ENCODE measurements around the gene NAALADL1. TPM values are rescaled to one million over a fixed set of nuclear protein-coding genes. Genes with fewer than 3 reads are reported as not detected.
"Not testable (repeated sequence)": the region's sequence is repeated elsewhere in the genome, so short reads cannot be mapped to it uniquely, and the experiment has no call there.

Gene NAALADL1
- total RNA-seq, 4 donors from 2014 or later: 13.8 to 105 (median 75.6) TPM; not detected in 1

GRCh38 chr11:65008873-65009272 lies 49.5 kb downstream of the NAALADL1 start:
- H3K27ac ChIP-seq: no peak overlapping the region
- no peak overlapping the region for H3K4me3 ChIP-seq
- peaks cover 7 to 12% (median 8%) of the 10 kb centered on the region in 4 donors for H3K4me1 ChIP-seq
- no peaks in the 10 kb centered on the region for H3K36me3 ChIP-seq
- in situ Hi-C loops (cut with MboI; ENCODE audit: low pct_ligation_motif_present in 1 of 4, low pct_unique_long_range_greater_than_20kb in 1 of 4, low sequenced_read_pairs in 3 of 4) (no loop called here), intact Hi-C loops (cut with DNase I; ENCODE audit: low total_unique reads) (no loop called here)
- no peak for DNase-seq
- TF ChIP-seq CTCF (IDR thresholded peaks at IDR 0.05): no peak
- no peak for TF ChIP-seq EP300 (IDR thresholded peaks at IDR 0.05; ENCODE audit: low read depth)
- no peak for TF ChIP-seq POLR2AphosphoS5 (IDR thresholded peaks at IDR 0.05)
- no peak for TF ChIP-seq POLR2A (IDR thresholded peaks at IDR 0.05)
- no peaks in the 10 kb centered on the region for H3K27me3 ChIP-seq
- H3K9me3 ChIP-seq: no peaks in the 10 kb centered on the region
- 89 to 91% methylated on average over 2 of the region's 2 CpGs for WGBS, 2 donors (ENCODE audit: low coverage in 1 of 2)

DNA sequence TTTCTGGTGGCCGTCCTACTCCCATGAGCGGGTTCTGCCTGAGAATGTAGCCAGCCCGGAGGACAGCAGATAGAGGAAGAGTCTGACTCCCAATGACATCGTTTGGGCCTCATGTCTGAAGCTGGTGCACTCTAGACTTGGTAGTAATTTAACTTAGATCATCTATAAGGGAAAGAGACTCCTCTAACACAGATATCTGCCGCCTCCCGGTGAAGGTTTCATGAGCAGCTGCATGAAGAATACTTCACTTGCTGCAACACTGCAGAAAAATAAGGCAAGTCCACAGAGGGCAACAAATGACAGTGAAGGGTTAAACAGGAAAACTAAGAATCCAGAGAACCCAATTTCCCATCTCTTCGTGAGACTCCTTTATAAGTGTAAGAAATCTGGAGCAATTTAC lies 50.3 kb downstream of the NAALADL1 start:
- H3K27ac ChIP-seq: no peak overlapping the region
- TF ChIP-seq POLR2AphosphoS5 (IDR thresholded peaks at IDR 0.05): no peak
- no peak for TF ChIP-seq EP300 (IDR thresholded peaks at IDR 0.05; ENCODE audit: low read depth)
- no peak for TF ChIP-seq CTCF (IDR thresholded peaks at IDR 0.05)
- no peak for TF ChIP-seq POLR2A (IDR thresholded peaks at IDR 0.05)
- in situ Hi-C loops (cut with MboI; ENCODE audit: low pct_ligation_motif_present in 1 of 4, low pct_unique_long_range_greater_than_20kb in 1 of 4, low sequenced_read_pairs in 3 of 4) (no loop called here), intact Hi-C loops (cut with DNase I; ENCODE audit: low total_unique reads) (no loop called here)
- H3K4me1 ChIP-seq: peaks cover 3 to 8% (median 4%) of the 10 kb centered on the region in 4 donors
- no peaks in the 10 kb centered on the region for H3K27me3 ChIP-seq
- no peak for DNase-seq
- WGBS, 2 donors (ENCODE audit: low coverage in 1 of 2): 68% methylated on average over 7 of the region's 7 CpGs; no CpG with 5 or more reads in 1 of the 2 donors
- H3K36me3 ChIP-seq: no peaks in the 10 kb centered on the region
- H3K4me3 ChIP-seq: no peak overlapping the region
- H3K9me3 ChIP-seq: no peaks in the 10 kb centered on the region

- whole genome bisulfite sequencing, 2 donors (ENCODE audit: low coverage in 1 of 2): 60 to 74% methylated on average over 2 to 3 of the region's 3 CpGs
- in situ Hi-C loops (cut with MboI; ENCODE audit: low pct_ligation_motif_present in 1 of 4, low pct_unique_long_range_greater_than_20kb in 1 of 4, low sequenced_read_pairs in 3 of 4); DNase-seq; intact Hi-C loops (cut with DNase I; ENCODE audit: low total_unique reads); H3K4me3 ChIP-seq; H3K4me1 ChIP-seq; H3K27me3 ChIP-seq; H3K9me3 ChIP-seq; H3K36me3 ChIP-seq; H3K27ac ChIP-seq: not testable (repeated sequence)
Observed at GRCh38 chr11:65003968-65004367, 54.4 kb downstream of the NAALADL1 start.

DNA sequence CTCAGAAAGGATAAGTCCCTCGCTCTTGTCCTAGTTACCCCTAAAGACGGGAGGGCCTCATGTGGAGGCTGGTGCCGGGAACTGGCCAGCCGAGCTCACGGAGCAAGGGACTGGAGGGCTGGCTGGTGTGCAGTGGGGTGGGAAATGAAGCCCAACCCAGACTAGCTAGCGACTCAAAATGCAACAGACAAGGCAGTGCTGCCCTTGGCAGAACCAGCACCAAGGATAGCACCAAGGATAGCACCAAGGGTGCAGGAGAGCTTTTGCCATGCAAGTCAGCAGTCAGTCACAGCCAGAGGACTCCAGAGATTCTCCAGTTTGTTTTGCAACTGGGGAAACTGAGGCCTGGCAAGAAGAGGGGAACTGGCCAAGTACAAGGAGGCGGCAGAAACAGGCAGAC lies 55.1 kb downstream of the NAALADL1 start:
- Histone ChIP-seq H3K36me3 (no peaks in the 10 kb centered on the region), H3K27me3 (no peaks in the 10 kb centered on the region), H3K4me1 (peaks cover 4 to 17% (median 13%) of the 10 kb centered on the region in 4 donors), H3K4me3 (no peak overlapping the region), H3K27ac (no peak overlapping the region), H3K9me3 (no peaks in the 10 kb centered on the region)
- 85% methylated on average over 7 of the region's 7 CpGs; no CpG with 5 or more reads in 1 of the 2 donors for WGBS, 2 donors (ENCODE audit: low coverage in 1 of 2)
- intact Hi-C loops (cut with DNase I; ENCODE audit: low total_unique reads): no loop called here
- TF ChIP-seq CTCF (IDR thresholded peaks at IDR 0.05) (no peak), EP300 (IDR thresholded peaks at IDR 0.05; ENCODE audit: low read depth) (no peak), POLR2AphosphoS5 (IDR thresholded peaks at IDR 0.05) (no peak), POLR2A (IDR thresholded peaks at IDR 0.05) (no peak)
- in situ Hi-C loops (cut with MboI; ENCODE audit: low pct_ligation_motif_present in 1 of 4, low pct_unique_long_range_greater_than_20kb in 1 of 4, low sequenced_read_pairs in 3 of 4): no loop called here
- no peak for DNase-seq

GRCh38 chr11:65002706-65003105 lies 55.6 kb downstream of the NAALADL1 start:
- DNase-seq: no peak
- in situ Hi-C loops (cut with MboI; ENCODE audit: low pct_ligation_motif_present in 1 of 4, low pct_unique_long_range_greater_than_20kb in 1 of 4, low sequenced_read_pairs in 3 of 4): no loop called here

More at GRCh38 chr11:65002706-65003105, 55.6 kb downstream of the NAALADL1 start:
- H3K4me1 ChIP-seq: peaks cover 4 to 21% (median 19%) of the 10 kb centered on the region in 4 donors
- intact Hi-C loops (cut with DNase I; ENCODE audit: low total_unique reads): no loop called here
- H3K9me3 ChIP-seq: no peaks in the 10 kb centered on the region
- no peak overlapping the region for H3K27ac ChIP-seq
- no peaks in the 10 kb centered on the region for H3K36me3 ChIP-seq
- WGBS, 2 donors (ENCODE audit: low coverage in 1 of 2): 64 to 79% methylated on average over 3 to 5 of the region's 5 CpGs
- no peaks in the 10 kb centered on the region for H3K27me3 ChIP-seq
- no peak overlapping the region for H3K4me3 ChIP-seq
- TF ChIP-seq CTCF (IDR thresholded peaks at IDR 0.05) (no peak), EP300 (IDR thresholded peaks at IDR 0.05; ENCODE audit: low read depth) (no peak), POLR2AphosphoS5 (IDR thresholded peaks at IDR 0.05) (no peak), POLR2A (IDR thresholded peaks at IDR 0.05) (no peak)

Data from transverse colon (tissue), 4 donors.